ENCODE data around the gene STAT5B. TPM values are rescaled to one million over a fixed set of nuclear protein-coding genes. Genes with fewer than 3 reads are reported as not detected.

STAT5B gene
- total RNA-seq, 1 experiment from 2014 or later: 36.4 TPM

GRCh38 chr17:42312285-42313130, 36.3 kb upstream of the STAT5B start (continued):
- TF ChIP-seq E2F4 (CRISPR knock-in tag; IDR thresholded peaks at IDR 0.05; ENCODE audit: borderline replicate concordance, low read depth): no peak
- no peak for TF ChIP-seq NR1H2 (CRISPR knock-in tag; IDR thresholded peaks at IDR 0.05)
- TF ChIP-seq USF1 (CRISPR knock-in tag; IDR thresholded peaks at IDR 0.05): peak; percentile 26; the same call in 1 of the 2 replicates
- TF ChIP-seq NR2C2 (CRISPR knock-in tag; IDR thresholded peaks at IDR 0.05): no peak
- peak; percentile 77; the same call in 1 of the 2 replicates for TF ChIP-seq MAX (CRISPR knock-in tag; IDR thresholded peaks at IDR 0.05)
- TF ChIP-seq ZNF219 (CRISPR knock-in tag; IDR thresholded peaks at IDR 0.05; ENCODE audit: borderline replicate concordance): no peak
- peak; percentile 76; the same call in 1 of the 2 replicates for TF ChIP-seq ETV6 (CRISPR knock-in tag; IDR thresholded peaks at IDR 0.05)
- TF ChIP-seq E2F1 (CRISPR knock-in tag; IDR thresholded peaks at IDR 0.05): no peak
- no peak for TF ChIP-seq MLX (CRISPR knock-in tag; IDR thresholded peaks at IDR 0.05)
- TF ChIP-seq MYBL2 (CRISPR knock-in tag; IDR thresholded peaks at IDR 0.05): no peak
- no peak; the same call in 1 of the 2 replicates for TF ChIP-seq SP1 (CRISPR knock-in tag; conservative IDR thresholded peaks at IDR 0.05)
- TF ChIP-seq EMX1 (CRISPR knock-in tag; IDR thresholded peaks at IDR 0.05): no peak
- TF ChIP-seq ZNF396 (CRISPR knock-in tag; IDR thresholded peaks at IDR 0.05; ENCODE audit: borderline replicate concordance): no peak
- TF ChIP-seq ZSCAN18 (CRISPR knock-in tag; IDR thresholded peaks at IDR 0.05): no peak
- no peak for TF ChIP-seq STAT6 (CRISPR knock-in tag; conservative IDR thresholded peaks at IDR 0.05; ENCODE audit: low read depth)
- TF ChIP-seq ZNF512 (CRISPR knock-in tag; IDR thresholded peaks at IDR 0.05; ENCODE audit: borderline replicate concordance): no peak
- no peak for TF ChIP-seq ZNF232 (CRISPR knock-in tag; IDR thresholded peaks at IDR 0.05)
- TF ChIP-seq USF2 (CRISPR knock-in tag; IDR thresholded peaks at IDR 0.05): no peak
- no peak for TF ChIP-seq RORB (CRISPR knock-in tag; IDR thresholded peaks at IDR 0.05)
- no peak for TF ChIP-seq KAT7 (CRISPR knock-in tag; IDR thresholded peaks at IDR 0.05; ENCODE audit: borderline replicate concordance)
- no peak for TF ChIP-seq TP53 (CRISPR knock-in tag; IDR thresholded peaks at IDR 0.05)
- TF ChIP-seq CREB1 (CRISPR knock-in tag; IDR thresholded peaks at IDR 0.05): no peak
- TF ChIP-seq HMGA2 (CRISPR knock-in tag; IDR thresholded peaks at IDR 0.05): no peak
- TF ChIP-seq RELA (CRISPR knock-in tag; IDR thresholded peaks at IDR 0.05; ENCODE audit: borderline replicate concordance): no peak
- no peak for TF ChIP-seq CREM (CRISPR knock-in tag; IDR thresholded peaks at IDR 0.05)
- no peak for TF ChIP-seq ATF2 (CRISPR knock-in tag; IDR thresholded peaks at IDR 0.05; ENCODE audit: borderline replicate concordance, low read depth)
- TF ChIP-seq ZNF416 (CRISPR knock-in tag; IDR thresholded peaks at IDR 0.05): no peak
